ENCODE results near the gene FIBP. TPM values are rescaled to one million over a fixed set of nuclear protein-coding genes. Genes with fewer than 3 reads are reported as not detected.
A peak's percentile ranks its signal among the peaks of the same experiment; 100 is the strongest.

Gene FIBP
- total and polyA plus RNA-seq, 4 donors, result 47.1 to 77.2 (median 62.2) TPM

- Histone ChIP-seq H3K27ac (ENCODE audit: low read depth in 1 of 2, low read length in 1 of 2) (peak overlapping the region in 1 of 2 donors; percentile 64), H3K4me3 (no peak overlapping the region), H3K36me3 (ENCODE audit: control insufficient read depth in 4 of 4, insufficient read depth in 4 of 4, low read length in 4 of 4) (peaks cover 0 to 9% (median 3%) of the 10 kb centered on the region in 4 donors), H3K4me1 (ENCODE audit: control insufficient read depth in 5 of 5, insufficient read depth in 5 of 5, low read length in 5 of 5) (peaks cover 0 to 6% (median 0%) of the 10 kb centered on the region in 5 donors), H3K27me3 (ENCODE audit: control insufficient read depth in 3 of 3, insufficient read depth in 3 of 3, low read length in 2 of 3) (no peaks in the 10 kb centered on the region), H3K9ac (ENCODE audit: insufficient read depth in 1 of 2, low read length in 2 of 2) (no peak overlapping the region), H3K9me3 (ENCODE audit: control insufficient read depth in 4 of 4, insufficient read depth in 3 of 4, low read length in 3 of 4) (no peaks in the 10 kb centered on the region)
- no peak for DNase-seq
- WGBS, 2 donors, result 14 to 34% methylated on average over 9 of the region's 9 CpGs
- ATAC-seq (ENCODE audit: insufficient read depth, low FRiP score), result peak; percentile 58
- no peak for TF ChIP-seq CTCF (IDR thresholded peaks at IDR 0.05; ENCODE audit: control extremely low read depth, extremely low read depth)
Measured at GRCh38 chr11:65927904-65928397, 39.7 kb upstream of the FIBP start.

GRCh38 chr11:65925397-65925796 is 37.1 kb upstream of the FIBP start:
- Histone ChIP-seq H3K4me3 (no peak overlapping the region), H3K9me3 (ENCODE audit: control insufficient read depth in 4 of 4, insufficient read depth in 3 of 4, low read length in 3 of 4) (no peaks in the 10 kb centered on the region), H3K4me1 (ENCODE audit: control insufficient read depth in 5 of 5, insufficient read depth in 5 of 5, low read length in 5 of 5) (peaks cover 0 to 6% (median 4%) of the 10 kb centered on the region in 5 donors), H3K36me3 (ENCODE audit: control insufficient read depth in 4 of 4, insufficient read depth in 4 of 4, low read length in 4 of 4) (peaks cover 0 to 17% (median 14%) of the 10 kb centered on the region in 4 donors), H3K27me3 (ENCODE audit: control insufficient read depth in 3 of 3, insufficient read depth in 3 of 3, low read length in 2 of 3) (no peaks in the 10 kb centered on the region), H3K27ac (ENCODE audit: low read depth in 1 of 2, low read length in 1 of 2) (no peak overlapping the region), H3K9ac (ENCODE audit: insufficient read depth in 1 of 2, low read length in 2 of 2) (no peak overlapping the region)
- 69 to 81% methylated on average over 2 of the region's 2 CpGs for WGBS, 2 donors
- TF ChIP-seq CTCF (IDR thresholded peaks at IDR 0.05; ENCODE audit: control extremely low read depth, extremely low read depth), result no peak
- no peak for ATAC-seq (ENCODE audit: insufficient read depth, low FRiP score)
- DNase-seq, result no peak

GRCh38 chr11:65922565-65922964 is 34.3 kb upstream of the FIBP start:
- TF ChIP-seq CTCF (IDR thresholded peaks at IDR 0.05; ENCODE audit: control extremely low read depth, extremely low read depth), result no peak
- DNase-seq, result no peak
- Histone ChIP-seq H3K4me3 (no peak overlapping the region), H3K36me3 (ENCODE audit: control insufficient read depth in 4 of 4, insufficient read depth in 4 of 4, low read length in 4 of 4) (peaks cover 0 to 26% (median 14%) of the 10 kb centered on the region in 4 donors), H3K9me3 (ENCODE audit: control insufficient read depth in 4 of 4, insufficient read depth in 3 of 4, low read length in 3 of 4) (no peaks in the 10 kb centered on the region), H3K27me3 (ENCODE audit: control insufficient read depth in 3 of 3, insufficient read depth in 3 of 3, low read length in 2 of 3) (no peaks in the 10 kb centered on the region), H3K27ac (ENCODE audit: low read depth in 1 of 2, low read length in 1 of 2) (no peak overlapping the region), H3K4me1 (ENCODE audit: control insufficient read depth in 5 of 5, insufficient read depth in 5 of 5, low read length in 5 of 5) (peaks cover 6 to 18% (median 9%) of the 10 kb centered on the region in 5 donors), H3K9ac (ENCODE audit: insufficient read depth in 1 of 2, low read length in 2 of 2) (no peak overlapping the region)
- no peak for ATAC-seq (ENCODE audit: insufficient read depth, low FRiP score)
- 24 to 72% methylated on average over 3 of the region's 3 CpGs for WGBS, 2 donors

GRCh38 chr11:65921876-65922275 is 33.6 kb upstream of the FIBP start:
- H3K9ac ChIP-seq (ENCODE audit: insufficient read depth in 1 of 2, low read length in 2 of 2), result no peak overlapping the region
- H3K4me1 ChIP-seq (ENCODE audit: control insufficient read depth in 5 of 5, insufficient read depth in 5 of 5, low read length in 5 of 5), result peaks cover 9 to 25% (median 16%) of the 10 kb centered on the region in 5 donors
- peaks cover 0 to 32% (median 14%) of the 10 kb centered on the region in 4 donors for H3K36me3 ChIP-seq (ENCODE audit: control insufficient read depth in 4 of 4, insufficient read depth in 4 of 4, low read length in 4 of 4)
- H3K9me3 ChIP-seq (ENCODE audit: control insufficient read depth in 4 of 4, insufficient read depth in 3 of 4, low read length in 3 of 4), result no peaks in the 10 kb centered on the region
- no peak overlapping the region for H3K4me3 ChIP-seq
- 94 to 97% methylated on average over 10 of the region's 10 CpGs for WGBS, 2 donors
- no peak for TF ChIP-seq CTCF (IDR thresholded peaks at IDR 0.05; ENCODE audit: control extremely low read depth, extremely low read depth)
- H3K27ac ChIP-seq (ENCODE audit: low read depth in 1 of 2, low read length in 1 of 2), result no peak overlapping the region
- H3K27me3 ChIP-seq (ENCODE audit: control insufficient read depth in 3 of 3, insufficient read depth in 3 of 3, low read length in 2 of 3), result no peaks in the 10 kb centered on the region
- ATAC-seq (ENCODE audit: insufficient read depth, low FRiP score) (no peak), DNase-seq (no peak)

Data from lung (tissue), 12 donors.